Brain pericyte (primary cell): Measurements from ENCODE around the gene PNMA8B.

Source experiments
- DNase-seq: peaks from one replicate; pipeline ENCODE4 v3.0.0-alpha.2; 2012; ENCODE audit warnings: low read depth, low spot score

Gene PNMA8B

GRCh38 chr19:46487802-46488445 lies 7.7 kb downstream of the PNMA8B start:
- DNase-seq: no peak

DNA sequence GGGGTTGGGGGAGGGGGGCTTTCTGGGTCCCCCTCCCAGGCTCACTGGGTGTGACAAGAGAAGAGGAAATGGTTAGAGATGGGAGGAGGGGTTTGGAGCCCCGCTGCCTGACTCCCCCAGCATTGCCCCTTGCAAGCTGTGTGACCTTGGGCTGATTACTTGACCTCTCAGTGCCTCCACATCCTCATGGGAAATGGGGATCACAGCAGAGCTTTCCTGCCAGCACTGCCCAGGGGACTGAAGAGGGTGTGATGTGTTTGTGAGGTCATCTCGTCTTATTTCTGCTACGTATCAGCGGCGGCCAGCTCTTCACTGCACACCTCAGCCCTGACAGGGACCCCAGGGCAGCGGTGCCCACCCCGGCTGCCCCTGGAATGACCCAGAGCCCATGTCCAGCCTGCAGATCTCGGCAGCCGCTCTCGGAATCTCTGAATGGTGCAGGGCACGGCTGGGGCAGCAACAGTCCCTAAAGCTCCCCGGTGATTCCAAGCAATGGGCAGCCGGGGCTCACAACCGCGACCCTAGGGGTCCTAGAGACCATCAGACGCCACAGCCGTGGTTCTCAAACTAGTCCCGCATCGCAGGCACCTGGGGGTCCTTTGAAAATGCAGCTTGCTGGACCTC lies 8.4 kb downstream of the PNMA8B start:
- no peak for DNase-seq

DNA sequence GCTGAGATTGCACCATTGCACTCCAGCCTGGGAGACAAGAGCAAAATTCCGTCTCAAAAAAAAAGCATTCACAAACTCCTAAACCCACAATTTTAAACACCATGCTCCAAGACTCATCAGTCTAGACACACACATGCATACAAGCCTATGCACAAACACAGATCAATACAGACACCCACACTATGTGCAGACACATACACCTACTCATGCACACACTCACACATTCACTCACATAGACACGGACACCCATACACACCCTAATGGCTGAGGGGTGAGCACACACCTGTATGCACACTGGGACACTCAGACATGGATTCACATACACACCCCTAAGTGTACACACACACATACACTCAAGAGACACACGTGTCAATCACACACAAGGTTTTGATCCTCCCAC lies 9.3 kb downstream of the PNMA8B start:
- DNase-seq: no peak

DNA sequence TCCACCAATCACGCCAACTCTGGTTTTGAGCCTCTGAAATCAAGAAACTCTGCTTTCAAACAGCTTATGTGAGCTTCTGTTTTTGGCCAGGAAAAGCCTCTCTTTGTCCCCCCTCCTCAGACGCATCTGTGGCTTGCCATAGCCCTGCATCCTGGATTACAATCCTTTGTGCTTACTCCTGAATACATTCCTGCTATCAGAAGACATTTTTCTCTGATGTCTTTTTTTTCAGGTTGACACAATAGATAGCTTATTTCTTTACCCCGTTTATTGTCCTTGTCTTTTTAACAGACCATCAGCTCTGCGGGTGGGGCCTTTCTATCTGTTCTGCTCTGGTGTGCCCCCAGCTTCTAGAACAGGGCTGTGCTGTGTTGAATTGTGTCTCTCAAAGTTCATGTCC lies 11.0 kb downstream of the PNMA8B start:
- no peak for DNase-seq

DNA sequence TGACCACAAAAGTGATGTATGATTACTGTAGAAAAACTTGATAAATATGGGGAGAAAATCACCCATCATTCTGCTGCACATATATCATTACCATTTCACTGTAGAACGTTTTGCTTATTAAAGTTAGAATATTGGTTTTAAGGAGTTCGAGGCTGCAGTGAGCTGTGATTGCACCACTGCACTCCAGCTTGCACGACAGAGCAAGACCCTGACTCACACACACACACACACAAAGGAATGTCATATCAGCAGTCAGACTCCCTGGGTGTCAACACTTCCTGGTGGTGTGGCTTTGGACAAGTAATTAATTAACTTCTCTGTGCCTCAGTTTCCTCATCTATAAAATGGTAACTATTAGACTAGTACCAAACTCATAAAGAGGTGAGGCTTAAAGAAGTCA lies 13.0 kb downstream of the PNMA8B start:
- no peak for DNase-seq

GRCh38 chr19:46481947-46482346 lies 13.7 kb downstream of the PNMA8B start:
- no peak for DNase-seq

- DNase-seq: no peak
Observed at GRCh38 chr19:46481223-46481848, 14.3 kb downstream of the PNMA8B start.

- DNase-seq: no peak
Observed at GRCh38 chr19:46480415-46480814, 15.3 kb downstream of the PNMA8B start.

DNA sequence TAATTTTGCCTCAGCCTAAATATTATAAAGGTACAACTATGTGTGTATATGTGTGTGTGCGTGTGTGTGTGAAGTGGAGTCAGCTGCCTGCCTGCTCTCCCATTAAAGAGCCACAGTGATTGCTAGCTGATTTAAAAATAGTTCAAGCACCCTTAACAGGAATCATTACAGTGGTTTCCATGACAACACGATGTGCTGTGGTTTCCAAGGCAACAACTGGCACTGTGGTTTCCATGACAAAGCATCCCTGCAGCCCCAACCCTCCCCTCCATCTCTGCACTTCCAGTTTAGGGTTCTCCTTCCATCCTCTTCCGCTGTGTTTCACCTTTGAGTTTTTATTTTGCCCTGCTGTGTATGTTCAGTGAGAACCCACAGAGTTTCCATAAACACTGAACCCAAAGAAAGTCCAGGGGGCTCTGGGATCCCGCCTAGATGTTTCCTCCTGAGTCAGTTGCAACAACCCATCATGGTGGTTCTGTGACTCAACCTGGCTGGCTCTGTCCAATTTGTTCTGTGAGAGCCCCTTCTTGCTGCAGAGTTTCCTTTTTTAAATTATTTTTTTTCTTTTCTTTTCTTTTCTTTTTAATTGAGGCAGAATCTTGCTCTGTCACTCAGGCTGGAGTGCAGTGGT lies 17.2 kb downstream of the PNMA8B start:
- no peak for DNase-seq

- DNase-seq: no peak
Observed at GRCh38 chr19:46475986-46476385, 19.7 kb downstream of the PNMA8B start.

DNA sequence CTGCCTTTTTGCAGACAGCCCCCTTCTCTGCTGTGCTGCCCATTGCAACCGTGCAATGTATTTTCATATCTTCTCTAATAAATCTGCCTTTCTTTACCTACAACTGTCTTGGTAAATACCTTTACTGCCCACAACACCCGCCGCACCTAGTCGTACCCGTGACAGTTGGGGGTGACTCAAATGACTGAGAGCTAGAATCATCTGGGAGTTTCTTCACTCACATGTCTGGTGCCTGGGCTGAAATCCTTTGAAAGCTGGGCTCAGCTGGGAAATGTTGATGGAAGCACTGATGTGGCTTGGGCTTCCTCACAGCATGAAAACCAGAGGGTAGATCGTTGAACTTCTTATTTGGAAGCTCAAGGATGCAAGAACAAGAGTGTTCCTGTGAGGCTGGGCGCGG lies 21.5 kb downstream of the PNMA8B start:
- DNase-seq: no peak

- DNase-seq: no peak
Observed at GRCh38 chr19:46472592-46472991, 23.1 kb downstream of the PNMA8B start.

GRCh38 chr19:46471811-46472543 lies 23.7 kb downstream of the PNMA8B start:
- no peak for DNase-seq

DNA sequence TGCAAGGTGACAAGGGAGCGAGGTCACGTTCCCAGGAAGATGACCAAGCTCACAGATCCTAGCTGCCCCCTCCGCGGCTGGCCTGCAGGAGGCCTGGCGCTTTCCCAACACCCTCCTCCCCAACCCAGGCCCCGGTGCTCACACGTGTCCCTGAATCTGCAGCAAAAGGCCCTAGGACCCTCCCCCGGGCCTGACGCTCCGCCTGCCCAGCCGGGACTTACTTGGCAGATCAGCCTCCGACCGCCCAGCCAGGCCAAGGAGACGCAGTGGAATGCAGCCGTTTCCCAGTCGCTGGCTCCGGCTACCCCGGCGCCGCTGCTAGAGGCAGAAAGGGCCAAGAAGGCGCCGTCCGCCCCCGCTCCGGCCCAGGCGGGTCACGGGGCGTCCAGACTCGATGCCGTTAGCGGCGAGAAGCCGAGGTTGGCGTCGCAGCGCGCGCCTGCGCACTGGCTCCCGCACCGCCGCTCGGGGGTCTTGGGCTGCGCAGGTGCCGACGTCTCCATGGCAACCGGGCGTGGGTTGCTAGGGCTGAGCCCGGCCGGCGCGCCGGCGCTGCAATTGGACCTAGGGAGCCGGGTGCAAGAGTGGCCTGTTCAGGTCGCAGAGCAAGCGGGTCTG lies 24.4 kb downstream of the PNMA8B start, which contains the start of gene PNMA8A:
TSS of gene PNMA8A (minus strand) at position 448 of the 618 bp plus-strand sequence. CDS start 528 bp downstream, outside the sequence.
- DNase-seq: no peak

- DNase-seq: no peak
Observed at GRCh38 chr19:46470376-46470775, 25.3 kb downstream of the PNMA8B start.

DNA sequence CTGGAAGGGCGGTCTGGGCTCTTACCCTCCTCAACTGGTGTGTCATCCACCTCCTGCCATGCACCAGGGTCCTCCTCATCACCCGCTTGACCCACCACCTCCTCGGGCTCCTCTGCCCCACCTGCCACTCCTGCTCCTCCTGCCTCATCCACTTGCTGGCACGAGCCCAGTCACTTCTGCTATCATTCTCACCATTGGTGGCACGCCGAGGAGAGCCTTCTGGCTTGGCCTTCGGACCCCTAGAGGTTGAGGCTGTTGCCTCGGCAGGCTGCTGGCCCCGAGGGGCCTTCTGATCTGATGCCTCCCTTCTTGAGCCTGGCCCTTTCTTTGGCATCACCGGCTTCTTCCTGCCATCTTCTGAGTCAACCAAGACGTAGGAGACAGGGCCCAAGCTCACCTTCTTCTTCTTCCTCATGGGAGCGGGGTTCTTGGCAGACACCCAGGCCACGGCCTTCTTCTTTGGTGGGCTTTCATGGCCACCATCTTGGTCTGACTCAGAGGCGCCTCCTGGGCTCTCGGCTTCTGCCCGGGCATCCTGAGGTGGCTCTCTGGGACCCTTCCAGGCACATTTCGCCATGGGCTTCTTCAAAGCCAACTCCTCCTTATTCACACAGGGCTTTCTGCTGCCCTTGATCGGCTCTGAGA lies 26.0 kb downstream of the PNMA8B start:
- DNase-seq: no peak

GRCh38 chr19:46466536-46467196 lies 29.0 kb downstream of the PNMA8B start:
- DNase-seq: no peak

GRCh38 chr19:46463516-46463915 lies 32.2 kb downstream of the PNMA8B start:
- no peak for DNase-seq

- no peak for DNase-seq
Observed at GRCh38 chr19:46461537-46461936, 34.1 kb downstream of the PNMA8B start.

DNA sequence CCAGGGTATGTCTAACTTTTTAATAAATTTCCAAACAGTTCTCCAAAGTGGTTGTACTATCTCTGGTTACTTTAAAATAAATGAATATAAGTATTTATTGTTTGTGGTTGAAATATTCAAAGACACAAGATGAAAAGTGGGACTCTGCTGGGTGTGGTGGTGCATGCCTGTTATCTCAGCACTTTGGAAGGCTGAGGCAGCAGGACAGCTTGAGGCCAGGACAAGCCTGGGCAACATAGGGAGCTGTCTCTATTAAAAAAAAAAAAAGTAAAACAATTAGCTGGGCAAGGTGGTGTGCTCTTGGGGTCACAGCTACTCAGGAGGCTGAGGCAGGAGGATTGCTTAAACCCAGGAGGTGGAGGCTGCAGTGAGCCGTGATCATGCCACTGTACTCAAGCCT lies 34.7 kb downstream of the PNMA8B start:
- no peak for DNase-seq
